Hepatocyte (in vitro differentiated cells): Measurements from ENCODE around the gene SPINK13. TPM values are rescaled to one million over a fixed set of nuclear protein-coding genes. Genes with fewer than 3 reads are reported as not detected.

Experiments
- DNase-seq: peaks from one replicate; pipeline ENCODE4 v3.0.0-alpha.2; 2016; ENCODE audit warnings: low spot score
- H2AFZ ChIP-seq: fragments of 200-600 bp; sonication (generic); 2 replicates; pipeline ENCODE4 v1.6.0; 2016; ENCODE audit warnings: antibody characterized with exemption, mild to moderate bottlenecking
- H3K27ac ChIP-seq: fragments of 200-600 bp; sonication (generic); 2 replicates; pipeline ENCODE4 v1.5.1; 2016; ENCODE audit warnings: mild to moderate bottlenecking
- H3K27me3 ChIP-seq: fragments of 200-600 bp; sonication (generic); 2 replicates; pipeline ENCODE4 v1.6.1; 2016
- H3K36me3 ChIP-seq: fragments of 200-600 bp; sonication (generic); replicated peaks from 2 replicates; pipeline ENCODE4 v1.5.1; 2016; ENCODE audit warnings: low read depth; ENCODE audit not compliant: insufficient read depth
- H3K4me1 ChIP-seq: fragments of 200-600 bp; sonication (generic); 2 replicates; pipeline ENCODE4 v1.5.1; 2016; ENCODE audit warnings: mild to moderate bottlenecking, moderate library complexity; ENCODE audit not compliant: insufficient read depth
- H3K4me2 ChIP-seq: fragments of 200-600 bp; sonication (generic); 2 replicates; pipeline ENCODE4 v1.6.0; 2016
- H3K4me3 ChIP-seq: fragments of 200-600 bp; sonication (generic); 2 replicates; pipeline ENCODE4 v1.5.1; 2016; ENCODE audit warnings: mild to moderate bottlenecking
- H3K79me2 ChIP-seq: fragments of 200-600 bp; sonication (generic); 2 replicates; pipeline ENCODE4 v1.6.0; 2017; ENCODE audit warnings: mild to moderate bottlenecking
- H3K9me2 ChIP-seq: fragments of 200-600 bp; sonication (generic); replicated peaks from 2 replicates; pipeline ENCODE4 v1.6.0; 2017; ENCODE audit warnings: mild to moderate bottlenecking; ENCODE audit not compliant: insufficient read depth
- H3K9me3 ChIP-seq: fragments of 200-600 bp; sonication (generic); 2 replicates; pipeline ENCODE4 v1.5.1; 2016; ENCODE audit warnings: low read depth, mild to moderate bottlenecking
- H4K20me1 ChIP-seq: fragments of 200-600 bp; sonication (generic); 2 replicates; pipeline ENCODE4 v1.6.0; 2016; ENCODE audit warnings: mild to moderate bottlenecking; ENCODE audit not compliant: insufficient read depth, poor library complexity, severe bottlenecking
- CTCF ChIP-seq: fragments of 200-600 bp; sonication (generic); IDR thresholded peaks from 2 replicates; pipeline ENCODE4 v1.5.1; 2016; ENCODE audit warnings: antibody characterized with exemption, mild to moderate bottlenecking; ENCODE audit not compliant: poor library complexity
- EZH2 ChIP-seq: fragments of 200-600 bp; sonication (generic); IDR thresholded peaks from 2 replicates; pipeline ENCODE4 v1.6.1; 2016; ENCODE audit warnings: antibody characterized with exemption, mild to moderate bottlenecking, borderline replicate concordance
- EZH2phosphoT487 ChIP-seq: fragments of 200-600 bp; sonication (generic); IDR thresholded peaks from one replicate; pipeline ENCODE4 v1.6.1; 2018; ENCODE audit warnings: antibody characterized with exemption, mild to moderate bottlenecking, low read depth, moderate library complexity; ENCODE audit not compliant: unreplicated experiment, severe bottlenecking
- WGBS: methylation state at CpG from one replicate; pipeline ENCODE4 v1.1.6; 2016; ENCODE audit warnings: low lambda C conversion rate; ENCODE audit errors: missing lambda C conversion rate; 5-methylcytosine and 5-hydroxymethylcytosine counted together
- polyA plus RNA-seq: library from polyadenylated mRNA; unstranded; fragments of >200 nt; fragmentation: Nextera tagmentation; extraction: Ambion mirVana; gene quantifications from 2 replicates; pipeline ENCODE4 v1.2.1, GENCODE V29; 2016
- total RNA-seq: library from RNA; depleted of rRNA; stranded (reverse); fragments of >200 nt; gene quantifications from 2 replicates; pipeline ENCODE4 v1.2.3, GENCODE V29; 2014

The SPINK13 gene
- total and polyA plus RNA-seq, 2 experiments from 2014 or later = 3.1 TPM; not detected in 1

DNA sequence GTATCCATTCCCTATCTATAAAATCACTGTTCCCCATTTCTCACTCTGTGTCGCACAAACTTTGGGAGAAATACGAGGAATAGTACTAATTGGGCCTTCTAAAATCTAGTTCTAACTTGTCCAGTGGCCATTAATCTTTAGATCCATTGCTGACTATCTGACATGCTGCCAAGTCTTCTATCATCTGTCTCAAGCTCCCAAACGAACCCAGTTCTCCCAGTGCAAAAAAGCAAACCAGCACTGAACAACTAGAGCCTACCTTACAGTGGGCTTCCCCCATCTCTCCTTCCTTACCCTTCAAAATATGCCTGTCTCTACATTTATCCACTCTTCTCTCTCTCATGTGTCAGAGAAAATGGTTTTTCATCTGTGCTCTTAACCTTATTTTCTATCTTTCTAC is 40.4 kb downstream of the SPINK13 start:
- H3K4me1 ChIP-seq = no peaks in the 10 kb centered on the region
- H3K36me3 ChIP-seq = no peaks in the 10 kb centered on the region
- H3K4me2 ChIP-seq = no peak overlapping the region
- H2AFZ ChIP-seq = no peak overlapping the region
- no peaks in the 10 kb centered on the region for H4K20me1 ChIP-seq
- DNase-seq = no peak
- H3K79me2 ChIP-seq = no peaks in the 10 kb centered on the region
- TF ChIP-seq CTCF = no peak
- no peak for TF ChIP-seq EZH2
- TF ChIP-seq EZH2phosphoT487 = no peak
- no peak overlapping the region for H3K27ac ChIP-seq
- H3K4me3 ChIP-seq = no peak overlapping the region
- H3K27me3 ChIP-seq = no peaks in the 10 kb centered on the region
- no peaks in the 10 kb centered on the region for H3K9me3 ChIP-seq
- 82% methylated on average over 3 of the region's 3 CpGs for WGBS
- no peaks in the 10 kb centered on the region for H3K9me2 ChIP-seq

DNA sequence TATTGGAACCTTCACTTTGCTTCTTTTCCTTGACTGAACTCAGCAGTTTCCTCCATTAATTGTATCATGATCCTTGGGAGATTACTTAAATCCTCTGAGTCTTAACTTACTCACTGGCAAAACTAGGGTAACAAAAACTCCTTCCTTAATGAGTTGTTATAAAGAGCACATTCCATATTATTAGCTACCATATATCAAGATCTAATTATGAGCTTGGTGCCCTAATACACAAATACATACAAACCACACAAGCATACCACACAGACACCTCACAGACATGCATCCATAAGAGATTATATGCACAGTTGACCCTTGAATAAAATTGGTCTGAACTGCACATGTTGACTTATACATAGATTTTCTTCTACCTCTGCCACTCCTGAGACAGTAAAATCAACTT is 41.2 kb downstream of the SPINK13 start:
- Histone ChIP-seq H3K4me1 (no peaks in the 10 kb centered on the region), H3K9me3 (no peaks in the 10 kb centered on the region), H3K27ac (no peak overlapping the region), H3K4me2 (no peak overlapping the region), H3K36me3 (no peaks in the 10 kb centered on the region), H3K9me2 (no peaks in the 10 kb centered on the region), H2AFZ (no peak overlapping the region), H3K4me3 (no peak overlapping the region), H3K79me2 (no peaks in the 10 kb centered on the region), H3K27me3 (no peaks in the 10 kb centered on the region), H4K20me1 (no peaks in the 10 kb centered on the region)
- TF ChIP-seq EZH2 (no peak), EZH2phosphoT487 (no peak), CTCF (no peak)
- DNase-seq = no peak

DNA sequence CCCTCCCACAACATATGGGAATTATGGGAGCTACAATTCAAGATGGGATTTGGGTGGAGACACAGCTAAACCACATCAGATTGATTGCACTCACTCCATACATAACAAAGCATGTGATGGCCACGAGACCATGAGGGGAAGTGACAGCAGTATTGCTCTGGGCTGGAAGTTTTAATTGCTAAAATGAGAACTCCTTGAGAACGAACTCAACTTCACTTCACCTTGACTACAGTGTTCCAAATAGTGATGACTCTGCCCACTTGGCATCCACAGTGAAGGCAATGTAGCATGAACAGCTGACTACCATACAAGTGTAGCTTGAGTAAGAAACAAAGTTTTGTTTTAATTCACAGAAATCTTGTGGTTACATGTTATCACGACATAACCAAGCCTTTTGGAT is 42.9 kb downstream of the SPINK13 start:
- no peaks in the 10 kb centered on the region for H3K9me3 ChIP-seq
- H3K4me3 ChIP-seq = no peak overlapping the region
- no peak overlapping the region for H3K4me2 ChIP-seq
- H3K27me3 ChIP-seq = no peaks in the 10 kb centered on the region
- H2AFZ ChIP-seq = no peak overlapping the region
- DNase-seq = no peak
- TF ChIP-seq EZH2phosphoT487 (no peak), EZH2 (no peak), CTCF (no peak)
- no peak overlapping the region for H3K27ac ChIP-seq
- no peaks in the 10 kb centered on the region for H3K9me2 ChIP-seq
- H4K20me1 ChIP-seq = no peaks in the 10 kb centered on the region
- H3K36me3 ChIP-seq = no peaks in the 10 kb centered on the region
- H3K79me2 ChIP-seq = no peaks in the 10 kb centered on the region
- H3K4me1 ChIP-seq = no peaks in the 10 kb centered on the region
- 79% methylated on average over 3 of the region's 3 CpGs for WGBS

DNA sequence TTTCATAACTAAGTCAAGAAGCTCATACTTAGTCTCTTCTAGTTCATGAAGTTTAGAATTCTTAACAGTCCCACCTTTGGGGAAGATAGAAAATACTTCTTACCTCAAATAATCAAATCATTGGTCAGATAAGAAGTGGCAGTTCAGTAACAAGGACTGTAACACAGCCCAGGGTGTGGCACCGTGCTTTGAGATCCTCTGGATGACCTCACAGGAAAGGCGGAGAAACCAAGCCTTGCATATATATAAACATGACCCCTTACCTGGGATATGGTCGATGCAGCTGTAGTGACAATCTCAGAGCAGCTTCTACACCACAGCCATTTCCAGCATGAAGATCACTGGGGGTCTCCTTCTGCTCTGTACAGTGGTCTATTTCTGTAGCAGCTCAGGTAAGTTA is 43.6 kb downstream of the SPINK13 start, which contains the start of gene SPINK7:
Gene SPINK7 (plus strand): TSS at position 271 of the 400 bp plus-strand sequence. CDS start 61 bp downstream, at position 332.
- no peak for DNase-seq
- no peak within 1 kb of the TSS for H3K4me2 ChIP-seq
- no peak within 1 kb of the TSS for H3K27ac ChIP-seq
- H3K4me1 ChIP-seq = no peaks in the 10 kb centered on the region
- no peak within 1 kb of the TSS for H2AFZ ChIP-seq
- no peaks in the 10 kb centered on the region for H3K9me3 ChIP-seq
- no peaks in the 10 kb centered on the region for H3K79me2 ChIP-seq
- TF ChIP-seq EZH2 (no peak), CTCF (no peak), EZH2phosphoT487 (no peak)
- no peaks in the 10 kb centered on the region for H3K9me2 ChIP-seq
- no peak within 1 kb of the TSS for H3K4me3 ChIP-seq
- H3K36me3 ChIP-seq = no peaks in the 10 kb centered on the region
- no peaks in the 10 kb centered on the region for H3K27me3 ChIP-seq
- no peaks in the 10 kb centered on the region for H4K20me1 ChIP-seq
- 67% methylated on average over 3 of the region's 3 CpGs for WGBS
